ENCODE data around the gene RTN1. TPM values are rescaled to one million over a fixed set of nuclear protein-coding genes. Genes with fewer than 3 reads are reported as not detected.

Gene RTN1
- total and polyA plus RNA-seq, 2 donors (not counting 1 experiment from before 2014, with no cell fraction given) = 0.34 TPM; not detected in 1

DNA sequence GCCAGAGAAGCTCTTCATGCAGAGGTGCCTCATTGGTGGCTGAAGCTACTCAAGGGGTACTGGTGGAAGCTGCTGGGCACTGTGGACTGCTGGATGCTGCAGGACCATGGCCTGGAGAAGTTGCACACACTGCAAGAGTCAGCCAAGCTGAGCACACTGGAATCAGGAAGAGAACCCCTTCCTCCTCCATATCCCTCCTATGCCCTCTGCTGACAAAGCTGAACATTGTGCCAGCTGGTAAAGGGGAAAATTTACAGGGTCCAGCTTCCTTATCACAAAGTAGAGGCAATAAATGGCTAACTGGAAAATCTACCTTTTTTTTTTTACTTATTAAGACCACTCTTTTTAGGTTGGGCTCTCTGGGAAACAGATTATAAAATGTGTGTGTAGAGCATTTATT lies 300.5 kb downstream of the RTN1 start:
- Histone ChIP-seq H3K4me2 (replicated peaks; ENCODE audit: low read depth, low read length, poor library complexity, severe bottlenecking) (no peak overlapping the region), H3K79me2 (ENCODE audit: control insufficient read depth, insufficient read depth, low read length) (no peaks in the 10 kb centered on the region), H3K9me3 (ENCODE audit: control extremely low read depth in 1 of 3, control insufficient read depth in 2 of 3, insufficient read depth in 1 of 3, low read length in 2 of 3) (peaks cover 0 to 4% (median 0%) of the 10 kb centered on the region in 3 donors), H3K9ac (ENCODE audit: low read length) (no peak overlapping the region), H3K27ac (ENCODE audit: low read length in 2 of 2) (no peak overlapping the region), H4K20me1 (ENCODE audit: control insufficient read depth, insufficient read depth, low read length, poor library complexity, severe bottlenecking) (no peaks in the 10 kb centered on the region), H2AFZ (ENCODE audit: insufficient read depth, low read depth, low read length, poor library complexity, severe bottlenecking) (no peak overlapping the region), H3K27me3 (replicated peaks in 1 of 4; ENCODE audit: control extremely low read depth in 1 of 4, control insufficient read depth in 3 of 4, insufficient read depth in 4 of 4, low read length in 3 of 4) (no peaks in the 10 kb centered on the region), H3K4me1 (ENCODE audit: control insufficient read depth in 2 of 2, insufficient read depth in 2 of 2, low read length in 2 of 2) (no peaks in the 10 kb centered on the region), H3K4me3 (ENCODE audit: control extremely low read depth in 1 of 5, extremely low read depth in 1 of 5, insufficient read depth in 1 of 5, low read depth in 2 of 5, low read length in 4 of 5) (no peak overlapping the region), H3K36me3 (replicated peaks in 1 of 2; ENCODE audit: control extremely low read depth in 1 of 2, control insufficient read depth in 1 of 2, extremely low read depth in 1 of 2, insufficient read depth in 2 of 2, low read length in 1 of 2) (no peaks in the 10 kb centered on the region)
- no peaks in the 10 kb centered on the region for H3K9me3 Mint-ChIP-seq (ENCODE audit: insufficient read depth)
- TF ChIP-seq CTCF (IDR thresholded peaks at IDR 0.05) (no peak), EZH2 (IDR thresholded peaks at IDR 0.05; ENCODE audit: borderline replicate concordance, insufficient read depth, low read depth, low read length, poor library complexity, severe bottlenecking) (no peak)
- DNase-seq (no peak), ATAC-seq (ENCODE audit: low read depth) (no peak)
- POLR2A ChIA-PET = no interaction called here
- intact Hi-C loops (cut with micrococcal nuclease) = no loop called here
- peaks cover 25% of the 10 kb centered on the region for H3K27me3 Mint-ChIP-seq
- H3K4me1 Mint-ChIP-seq = no peaks in the 10 kb centered on the region
- CTCF ChIA-PET = interaction anchor here (0.6 to 0.9 kb wide), 2 partner anchors 16 to 64 kb away, joined by 3 to 4 read pairs; no protein-coding TSS in a partner anchor
- H3K4me3 Mint-ChIP-seq = no peak overlapping the region
- H3K27ac Mint-ChIP-seq = no peak overlapping the region

- TF ChIP-seq EZH2 (IDR thresholded peaks at IDR 0.05; ENCODE audit: borderline replicate concordance, insufficient read depth, low read depth, low read length, poor library complexity, severe bottlenecking) (no peak), CTCF (IDR thresholded peaks at IDR 0.05) (no peak)
- Histone ChIP-seq H2AFZ (ENCODE audit: insufficient read depth, low read depth, low read length, poor library complexity, severe bottlenecking) (no peak overlapping the region), H4K20me1 (ENCODE audit: control insufficient read depth, insufficient read depth, low read length, poor library complexity, severe bottlenecking) (no peaks in the 10 kb centered on the region), H3K9ac (ENCODE audit: low read length) (no peak overlapping the region), H3K9me3 (ENCODE audit: control extremely low read depth in 1 of 3, control insufficient read depth in 2 of 3, insufficient read depth in 1 of 3, low read length in 2 of 3) (peaks cover 0 to 4% (median 0%) of the 10 kb centered on the region in 3 donors), H3K4me1 (ENCODE audit: control insufficient read depth in 2 of 2, insufficient read depth in 2 of 2, low read length in 2 of 2) (no peaks in the 10 kb centered on the region), H3K4me2 (replicated peaks; ENCODE audit: low read depth, low read length, poor library complexity, severe bottlenecking) (no peak overlapping the region), H3K36me3 (replicated peaks in 1 of 2; ENCODE audit: control extremely low read depth in 1 of 2, control insufficient read depth in 1 of 2, extremely low read depth in 1 of 2, insufficient read depth in 2 of 2, low read length in 1 of 2) (no peaks in the 10 kb centered on the region), H3K27ac (ENCODE audit: low read length in 2 of 2) (no peak overlapping the region), H3K4me3 (ENCODE audit: control extremely low read depth in 1 of 5, extremely low read depth in 1 of 5, insufficient read depth in 1 of 5, low read depth in 2 of 5, low read length in 4 of 5) (no peak overlapping the region), H3K27me3 (replicated peaks in 1 of 4; ENCODE audit: control extremely low read depth in 1 of 4, control insufficient read depth in 3 of 4, insufficient read depth in 4 of 4, low read length in 3 of 4) (no peaks in the 10 kb centered on the region), H3K79me2 (ENCODE audit: control insufficient read depth, insufficient read depth, low read length) (no peaks in the 10 kb centered on the region)
- POLR2A ChIA-PET = no interaction called here
- no CpG with 5 or more reads among the region's 3 CpGs for WGBS (ENCODE audit: insufficient coverage)
- Mint-ChIP-seq H3K4me1 (no peaks in the 10 kb centered on the region), H3K27ac (no peak overlapping the region), H3K9me3 (ENCODE audit: insufficient read depth) (no peaks in the 10 kb centered on the region), H3K27me3 (peaks cover 32% of the 10 kb centered on the region), H3K4me3 (no peak overlapping the region)
- DNase-seq = no peak
- ATAC-seq (ENCODE audit: low read depth) = no peak
- intact Hi-C loops (cut with micrococcal nuclease) = no loop called here
- CTCF ChIA-PET = no interaction called here
Observed at GRCh38 chr14:59566725-59567124, 303.9 kb downstream of the RTN1 start.
